H9 (cell line): ENCODE results near the gene NOTCH1. TPM values are rescaled to one million over a fixed set of nuclear protein-coding genes. Genes with fewer than 3 reads are reported as not detected.

Source experiments
- DNase-seq: peaks from one replicate; pipeline ENCODE4 v3.0.0-alpha.2; 2017
- H2AFZ ChIP-seq: one replicate; pipeline ENCODE4 v1.6.1; 2013; ENCODE audit warnings: mild to moderate bottlenecking, low read length, control low read depth, moderate library complexity
- H2AK5ac ChIP-seq: 2 replicates; pipeline ENCODE4 v1.6.1; 2013; ENCODE audit warnings: low read length, control low read depth, mixed read lengths; ENCODE audit not compliant: insufficient read length
- H2BK120ac ChIP-seq: one replicate; pipeline ENCODE4 v1.6.1; 2013; ENCODE audit warnings: low read depth, mild to moderate bottlenecking, low read length, control low read depth, inconsistent platforms; ENCODE audit not compliant: poor library complexity, severe bottlenecking
- H2BK12ac ChIP-seq: 2 replicates; pipeline ENCODE4 v1.6.1; 2013; ENCODE audit warnings: low read length, control low read depth, mixed read lengths, low read depth; ENCODE audit not compliant: insufficient read length
- H2BK15ac ChIP-seq: 2 replicates; pipeline ENCODE4 v1.6.1; 2013; ENCODE audit warnings: low read depth, low read length, control low read depth
- H2BK20ac ChIP-seq: one replicate; pipeline ENCODE4 v1.6.1; 2013; ENCODE audit warnings: low read depth, mild to moderate bottlenecking, low read length, control low read depth, inconsistent platforms; ENCODE audit not compliant: poor library complexity, severe bottlenecking
- H2BK5ac ChIP-seq: 2 replicates; pipeline ENCODE4 v1.6.1; 2013; ENCODE audit warnings: low read length, control low read depth, mixed read lengths; ENCODE audit not compliant: insufficient read length
- H3K14ac ChIP-seq: 2 replicates; pipeline ENCODE4 v1.6.1; 2013; ENCODE audit warnings: low read length, control low read depth; ENCODE audit not compliant: insufficient read depth
- H3K18ac ChIP-seq: 2 replicates; pipeline ENCODE4 v1.6.1; 2013; ENCODE audit warnings: low read depth, mild to moderate bottlenecking, mixed read lengths, low read length, control low read depth; ENCODE audit not compliant: insufficient read length
- H3K23ac ChIP-seq: 2 replicates; pipeline ENCODE4 v1.6.1; 2013; ENCODE audit warnings: low read length, control low read depth, mixed read lengths, low read depth; ENCODE audit not compliant: insufficient read length
- H3K23me2 ChIP-seq: 2 replicates; pipeline ENCODE4 v1.6.1; 2013; ENCODE audit warnings: low read depth, mild to moderate bottlenecking, mixed read lengths, low read length, control low read depth; ENCODE audit not compliant: insufficient read length, poor library complexity, severe bottlenecking
- H3K27ac ChIP-seq: 2 replicates; pipeline ENCODE4 v1.5.1; 2013; ENCODE audit warnings: low read length, control low read depth, mixed read lengths, low read depth; ENCODE audit not compliant: insufficient read length
- H3K27me3 ChIP-seq: 2 replicates; pipeline ENCODE4 v1.6.1; 2013; ENCODE audit warnings: low read length, control low read depth, inconsistent platforms; ENCODE audit not compliant: insufficient read depth
- H3K4ac ChIP-seq: 2 replicates; pipeline ENCODE4 v1.6.1; 2013; ENCODE audit warnings: low read depth, mild to moderate bottlenecking, control low read depth, inconsistent platforms, low read length, moderate library complexity
- H3K4me1 ChIP-seq: 2 replicates; pipeline ENCODE4 v1.6.1; 2013; ENCODE audit warnings: low read length, control low read depth, inconsistent platforms; ENCODE audit not compliant: insufficient read depth
- H3K4me2 ChIP-seq: 2 replicates; pipeline ENCODE4 v1.6.1; 2013; ENCODE audit warnings: low read length, control low read depth, mixed read lengths; ENCODE audit not compliant: insufficient read length, insufficient read depth
- H3K56ac ChIP-seq: 2 replicates; pipeline ENCODE4 v1.6.1; 2013; ENCODE audit warnings: low read depth, mild to moderate bottlenecking, mixed read lengths, low read length, control low read depth; ENCODE audit not compliant: insufficient read length
- H3K79me1 ChIP-seq: 2 replicates; pipeline ENCODE4 v1.6.1; 2013; ENCODE audit warnings: low read depth, mild to moderate bottlenecking, moderate library complexity, low read length, control low read depth, inconsistent platforms; ENCODE audit not compliant: insufficient read depth, poor library complexity, severe bottlenecking
- H3K79me2 ChIP-seq: 2 replicates; pipeline ENCODE4 v1.6.1; 2013; ENCODE audit warnings: low read length, control low read depth, inconsistent platforms; ENCODE audit not compliant: insufficient read depth
- H3K9ac ChIP-seq: 2 replicates; pipeline ENCODE4 v1.6.1; 2013; ENCODE audit warnings: low read length, control low read depth, mixed read lengths; ENCODE audit not compliant: insufficient read length; ENCODE audit errors: extremely low read depth
- H3K9me3 ChIP-seq: one replicate; pipeline ENCODE4 v1.6.1; 2013; ENCODE audit warnings: low read depth, low read length, inconsistent platforms; ENCODE audit not compliant: control insufficient read depth
- H3T11ph ChIP-seq: one replicate; pipeline ENCODE4 v1.6.1; 2013; ENCODE audit warnings: mild to moderate bottlenecking, low read length, control low read depth, inconsistent platforms
- H4K20me1 ChIP-seq: one replicate; pipeline ENCODE4 v1.6.1; 2013; ENCODE audit not compliant: control insufficient read depth, insufficient read length, insufficient read depth
- H4K5ac ChIP-seq: 2 replicates; pipeline ENCODE4 v1.6.1; 2013; ENCODE audit warnings: low read depth, mild to moderate bottlenecking, mixed read lengths, low read length, control low read depth; ENCODE audit not compliant: insufficient read length
- H4K8ac ChIP-seq: replicated peaks from 2 replicates; pipeline ENCODE4 v1.6.1; 2013; ENCODE audit warnings: low read length, control low read depth, mixed read lengths, low read depth; ENCODE audit not compliant: insufficient read length
- H4K91ac ChIP-seq: 2 replicates; pipeline ENCODE4 v1.6.1; 2013; ENCODE audit warnings: low read depth, mild to moderate bottlenecking, moderate library complexity, mixed read lengths, low read length, control low read depth; ENCODE audit not compliant: insufficient read length
- H3K27ac Mint-ChIP-seq, 3 experiments: 2 replicates in 2 of 3; 3 replicates in 1 of 3; pipeline ENCODE4 v1.8.0; 2020 to 2021; ENCODE audit warnings: mixed read lengths in 3 of 3, mild to moderate bottlenecking in 1 of 3, moderate library complexity in 1 of 3
- H3K27me3 Mint-ChIP-seq: 2 replicates; pipeline ENCODE4 v1.8.0; 2021; ENCODE audit warnings: low read depth, mild to moderate bottlenecking, moderate library complexity, mixed read lengths
- H3K36me3 Mint-ChIP-seq, 3 experiments: 2 replicates in 2 of 3; 3 replicates in 1 of 3; pipeline ENCODE4 v1.8.0; 2020 to 2021; ENCODE audit warnings: low read depth in 3 of 3, mixed read lengths in 3 of 3; ENCODE audit not compliant: insufficient read depth in 1 of 3
- H3K4me1 Mint-ChIP-seq, 2 experiments: 2 replicates each; pipeline ENCODE4 v1.8.0; 2020; ENCODE audit warnings: mixed read lengths in 2 of 2
- H3K4me3 Mint-ChIP-seq, 2 experiments: 2 replicates in 1 of 2; 3 replicates in 1 of 2; pipeline ENCODE4 v1.8.0; 2020 to 2021; ENCODE audit warnings: mild to moderate bottlenecking in 2 of 2, mixed read lengths in 2 of 2, moderate library complexity in 1 of 2
- H3K9me3 Mint-ChIP-seq, 2 experiments: 2 replicates in 1 of 2; 3 replicates in 1 of 2; pipeline ENCODE4 v1.8.0; 2020; ENCODE audit warnings: mild to moderate bottlenecking in 2 of 2, mixed read lengths in 2 of 2, moderate library complexity in 1 of 2
- WGBS: extraction: QIAGEN DNeasy Blood & Tissue Kit; methylation state at CpG from one replicate; pipeline ENCODE4 v1.1.7; 2013; ENCODE audit warnings: missing lambda C conversion rate, low lambda C conversion rate, mixed read lengths; ENCODE audit not compliant: insufficient read length; ENCODE audit errors: extremely low coverage; 5-methylcytosine and 5-hydroxymethylcytosine counted together
- total RNA-seq: library from RNA; stranded (reverse); gene quantifications from 2 replicates; pipeline ENCODE4 v1.2.1, GENCODE V29; 2021
- TF ChIP-seq, protein P1 (sequence below): fragments of 200-600 bp; sonication (generic); conservative IDR thresholded peaks from 3 replicates; pipeline ENCODE4 v1.8.0; 2021; ENCODE audit warnings: antibody characterized with exemption, mild to moderate bottlenecking

NOTCH1 gene
- total RNA-seq, 1 experiment from 2014 or later = 71.6 TPM

DNA sequence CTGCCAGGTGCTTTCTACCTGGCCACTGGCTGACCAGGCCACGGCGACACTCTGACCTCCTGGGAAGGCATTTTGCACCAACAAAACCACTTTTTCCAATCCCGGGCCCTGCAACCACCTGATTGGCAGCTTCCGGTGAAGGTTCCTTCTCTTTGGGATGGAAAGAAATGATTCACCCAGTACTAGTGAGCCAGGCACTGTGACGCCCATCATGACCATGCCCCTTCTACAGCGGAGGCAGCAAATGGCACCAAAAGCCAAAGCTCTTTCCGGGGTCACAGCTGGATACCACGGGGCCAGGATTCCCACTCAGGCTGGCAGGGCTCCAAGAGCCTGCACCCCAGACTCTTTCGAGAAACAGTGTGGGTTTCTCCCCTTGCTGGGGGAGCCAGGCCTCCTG is 4.7 kb downstream of the NOTCH1 start:
- Histone ChIP-seq H3T11ph (no peak overlapping the region), H4K5ac (no peak overlapping the region), H3K27ac (no peak overlapping the region), H2BK15ac (no peak overlapping the region), H3K14ac (no peak overlapping the region), H3K18ac (no peak overlapping the region), H4K91ac (no peak overlapping the region), H3K23me2 (peaks cover 5% of the 10 kb centered on the region), H3K27me3 (no peaks in the 10 kb centered on the region), H2BK5ac (no peak overlapping the region), H2BK20ac (no peak overlapping the region), H4K8ac (no peak overlapping the region), H3K56ac (no peak overlapping the region), H2AK5ac (no peak overlapping the region), H3K4me2 (no peak overlapping the region), H4K20me1 (peaks cover 4% of the 10 kb centered on the region), H3K4me1 (no peaks in the 10 kb centered on the region), H3K79me2 (peaks cover 2% of the 10 kb centered on the region; the same call in 1 of the 2 replicates), H3K9ac (no peak overlapping the region), H3K9me3 (no peaks in the 10 kb centered on the region), H2BK12ac (no peak overlapping the region), H3K4ac (no peak overlapping the region), H2BK120ac (no peak overlapping the region), H3K79me1 (peaks cover 16% of the 10 kb centered on the region), H3K23ac (no peak overlapping the region), H2AFZ (no peak overlapping the region)
- H3K27me3 Mint-ChIP-seq = no peaks in the 10 kb centered on the region; the same call in 1 of the 2 replicates
- H3K9me3 Mint-ChIP-seq = no peaks in the 10 kb centered on the region
- peaks cover 11 to 25% of the 10 kb centered on the region in 2 experiments for H3K4me1 Mint-ChIP-seq
- WGBS = no CpG with 5 or more reads among the region's 9 CpGs
- H3K4me3 Mint-ChIP-seq = no peak overlapping the region
- peaks cover 12 to 56% (median 41%) of the 10 kb centered on the region in 3 experiments; a peak in 6 of 7 replicates for H3K36me3 Mint-ChIP-seq
- TF ChIP-seq, protein P1, sequence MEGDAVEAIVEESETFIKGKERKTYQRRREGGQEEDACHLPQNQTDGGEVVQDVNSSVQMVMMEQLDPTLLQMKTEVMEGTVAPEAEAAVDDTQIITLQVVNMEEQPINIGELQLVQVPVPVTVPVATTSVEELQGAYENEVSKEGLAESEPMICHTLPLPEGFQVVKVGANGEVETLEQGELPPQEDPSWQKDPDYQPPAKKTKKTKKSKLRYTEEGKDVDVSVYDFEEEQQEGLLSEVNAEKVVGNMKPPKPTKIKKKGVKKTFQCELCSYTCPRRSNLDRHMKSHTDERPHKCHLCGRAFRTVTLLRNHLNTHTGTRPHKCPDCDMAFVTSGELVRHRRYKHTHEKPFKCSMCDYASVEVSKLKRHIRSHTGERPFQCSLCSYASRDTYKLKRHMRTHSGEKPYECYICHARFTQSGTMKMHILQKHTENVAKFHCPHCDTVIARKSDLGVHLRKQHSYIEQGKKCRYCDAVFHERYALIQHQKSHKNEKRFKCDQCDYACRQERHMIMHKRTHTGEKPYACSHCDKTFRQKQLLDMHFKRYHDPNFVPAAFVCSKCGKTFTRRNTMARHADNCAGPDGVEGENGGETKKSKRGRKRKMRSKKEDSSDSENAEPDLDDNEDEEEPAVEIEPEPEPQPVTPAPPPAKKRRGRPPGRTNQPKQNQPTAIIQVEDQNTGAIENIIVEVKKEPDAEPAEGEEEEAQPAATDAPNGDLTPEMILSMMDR = no peak
- DNase-seq = no peak
- peak overlapping the region in 1 of 3 experiments; percentile 51; a peak in 1 of 7 replicates for H3K27ac Mint-ChIP-seq
